SU-DHL-6 (cell line): Measurements from ENCODE around the gene TMEM11.

Experiments used
- CTCF ChIP-seq: fragments of 200-600 bp; sonication (generic); IDR thresholded peaks from one replicate; pipeline ENCODE4 v1.5.1; 2017; ENCODE audit warnings: antibody characterized with exemption, mild to moderate bottlenecking, low read length, moderate library complexity; ENCODE audit not compliant: insufficient read depth, poor library complexity, severe bottlenecking
- EZH2phosphoT487 ChIP-seq: fragments of 200-600 bp; sonication (generic), shearing (Covaris generic); conservative IDR thresholded peaks from 2 replicates; pipeline ENCODE4 v1.6.1; 2018; ENCODE audit warnings: mild to moderate bottlenecking, antibody characterized with exemption, low read length, moderate library complexity, mixed read lengths

GRCh38 chr17:21200590-21201297 is 13.2 kb downstream of the TMEM11 start:
- TF ChIP-seq CTCF (no peak), EZH2phosphoT487 (no peak)
